ENCODE measurements around the gene NOP9.
A peak's percentile ranks its signal among the peaks of the same experiment; 100 is the strongest.

The NOP9 gene, protein sequence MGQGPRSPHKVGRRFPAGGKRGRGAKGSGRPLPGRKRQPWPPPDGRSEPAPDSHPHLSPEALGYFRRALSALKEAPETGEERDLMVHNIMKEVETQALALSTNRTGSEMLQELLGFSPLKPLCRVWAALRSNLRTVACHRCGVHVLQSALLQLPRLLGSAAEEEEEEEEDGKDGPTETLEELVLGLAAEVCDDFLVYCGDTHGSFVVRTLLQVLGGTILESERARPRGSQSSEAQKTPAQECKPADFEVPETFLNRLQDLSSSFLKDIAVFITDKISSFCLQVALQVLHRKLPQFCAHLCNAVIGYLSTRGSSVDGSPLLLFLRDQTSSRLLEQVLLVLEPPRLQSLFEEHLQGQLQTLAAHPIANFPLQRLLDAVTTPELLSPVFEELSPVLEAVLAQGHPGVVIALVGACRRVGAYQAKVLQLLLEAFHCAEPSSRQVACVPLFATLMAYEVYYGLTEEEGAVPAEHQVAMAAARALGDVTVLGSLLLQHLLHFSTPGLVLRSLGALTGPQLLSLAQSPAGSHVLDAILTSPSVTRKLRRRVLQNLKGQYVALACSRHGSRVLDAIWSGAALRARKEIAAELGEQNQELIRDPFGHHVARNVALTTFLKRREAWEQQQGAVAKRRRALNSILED

GRCh38 chr14:24299255-24300191 lies at the start of gene NOP9, which contains the start of gene DHRS1:
TSS of gene NOP9 (plus strand) at chr14:24299850. CDS start at chr14:24299955, 105 bp downstream.
TSS of gene DHRS1 (minus strand) at chr14:24299780. CDS start at chr14:24299106, 674 bp downstream.
- Histone ChIP-seq H3K79me2 (ENCODE audit: low read length) (peaks cover 22% of the 10 kb centered on the region), H3K4me3 (ENCODE audit: low read length) (peak within 1 kb of the TSS; percentile 82), H3K27me3 (replicated peaks; ENCODE audit: insufficient read depth, low read length) (no peaks in the 10 kb centered on the region), H3F3A (ENCODE audit: insufficient read depth, low read length) (no peaks in the 10 kb centered on the region), H3K36me3 (replicated peaks; ENCODE audit: insufficient read depth, low read length) (no peaks in the 10 kb centered on the region), H3K4me1 (ENCODE audit: low read length) (0 out of 2 replicates have a peak, but pooled peaks cover 5% of the 10 kb centered on the region), H3K9me3 (replicated peaks; ENCODE audit: insufficient read depth, low read length) (no peaks in the 10 kb centered on the region), H3K27ac (ENCODE audit: low read length) (peak within 1 kb of the TSS; percentile 60; the same call in 1 of the 2 replicates), H3K9ac (ENCODE audit: low read length) (peak within 1 kb of the TSS; percentile 75), H2AFZ (ENCODE audit: low read length) (peak within 1 kb of the TSS; percentile 82), H3K9me2 (replicated peaks; ENCODE audit: insufficient read depth, low read length) (no peaks in the 10 kb centered on the region), H4K20me1 (ENCODE audit: insufficient read depth, low read length) (no peaks in the 10 kb centered on the region), H3K4me2 (ENCODE audit: low read depth, low read length) (peak within 1 kb of the TSS; percentile 74)
- no peak for TF ChIP-seq CTCF (IDR thresholded peaks at IDR 0.05; ENCODE audit: low read length)
- no peak for TF ChIP-seq EZH2 (optimal IDR thresholded peaks at IDR 0.05; ENCODE audit: low read depth, low read length)
- no peak for TF ChIP-seq EZH2phosphoT487 (IDR thresholded peaks at IDR 0.05; ENCODE audit: low read length)
- peak; percentile 73 for DNase-seq

GRCh38 chr14:24250354-24250753 lies 49.3 kb upstream of the NOP9 start:
- no peak overlapping the region for H2AFZ ChIP-seq (ENCODE audit: low read length)
- no peaks in the 10 kb centered on the region for H3K9me3 ChIP-seq (replicated peaks; ENCODE audit: insufficient read depth, low read length)
- no peak overlapping the region for H3K9ac ChIP-seq (ENCODE audit: low read length)
- H3K27ac ChIP-seq (ENCODE audit: low read length) = no peak overlapping the region
- no peaks in the 10 kb centered on the region for H4K20me1 ChIP-seq (ENCODE audit: insufficient read depth, low read length)
- H3K9me2 ChIP-seq (replicated peaks; ENCODE audit: insufficient read depth, low read length) = no peaks in the 10 kb centered on the region
- no peak for DNase-seq
- no peaks in the 10 kb centered on the region for H3K27me3 ChIP-seq (replicated peaks; ENCODE audit: insufficient read depth, low read length)
- H3K4me2 ChIP-seq (ENCODE audit: low read depth, low read length) = no peak overlapping the region
- H3K4me1 ChIP-seq (ENCODE audit: low read length) = no peaks in the 10 kb centered on the region
- H3K4me3 ChIP-seq (ENCODE audit: low read length) = no peak overlapping the region
- no peaks in the 10 kb centered on the region for H3K79me2 ChIP-seq (ENCODE audit: low read length)
- TF ChIP-seq CTCF (IDR thresholded peaks at IDR 0.05; ENCODE audit: low read length) (no peak), EZH2 (optimal IDR thresholded peaks at IDR 0.05; ENCODE audit: low read depth, low read length) (no peak)
- H3K36me3 ChIP-seq (replicated peaks; ENCODE audit: insufficient read depth, low read length) = no peaks in the 10 kb centered on the region
- H3F3A ChIP-seq (ENCODE audit: insufficient read depth, low read length) = peaks cover 10% of the 10 kb centered on the region; the same call in 1 of the 2 replicates

- TF ChIP-seq EZH2phosphoT487 (IDR thresholded peaks at IDR 0.05; ENCODE audit: low read length) = no peak
- no peak for TF ChIP-seq EZH2 (optimal IDR thresholded peaks at IDR 0.05; ENCODE audit: low read depth, low read length)
- no peak for TF ChIP-seq CTCF (IDR thresholded peaks at IDR 0.05; ENCODE audit: low read length)
- peaks cover 6% of the 10 kb centered on the region; the same call in 1 of the 2 replicates for H3F3A ChIP-seq (ENCODE audit: insufficient read depth, low read length)
- no peak overlapping the region for H3K27ac ChIP-seq (ENCODE audit: low read length)
- H3K4me1 ChIP-seq (ENCODE audit: low read length) = no peaks in the 10 kb centered on the region
- no peak for DNase-seq
- H3K4me3 ChIP-seq (ENCODE audit: low read length) = no peak overlapping the region
- H4K20me1 ChIP-seq (ENCODE audit: insufficient read depth, low read length) = no peaks in the 10 kb centered on the region
- H3K36me3 ChIP-seq (replicated peaks; ENCODE audit: insufficient read depth, low read length) = no peaks in the 10 kb centered on the region
- no peak overlapping the region for H2AFZ ChIP-seq (ENCODE audit: low read length)
- H3K9me3 ChIP-seq (replicated peaks; ENCODE audit: insufficient read depth, low read length) = no peaks in the 10 kb centered on the region
- no peak overlapping the region for H3K4me2 ChIP-seq (ENCODE audit: low read depth, low read length)
- no peaks in the 10 kb centered on the region for H3K9me2 ChIP-seq (replicated peaks; ENCODE audit: insufficient read depth, low read length)
- no peaks in the 10 kb centered on the region for H3K79me2 ChIP-seq (ENCODE audit: low read length)
- no peak overlapping the region for H3K9ac ChIP-seq (ENCODE audit: low read length)
- H3K27me3 ChIP-seq (replicated peaks; ENCODE audit: insufficient read depth, low read length) = no peaks in the 10 kb centered on the region
These were observed 47.8 kb upstream of the NOP9 start for GRCh38 chr14:24251880-24252288.
